H4 (cell line): ENCODE results near the gene RRP36. TPM values are rescaled to one million over a fixed set of nuclear protein-coding genes. Genes with fewer than 3 reads are reported as not detected.

Experiments used
- DNase-seq: peaks from one replicate; pipeline ENCODE4 v3.0.0-alpha.2; 2015; ENCODE audit warnings: low spot score
- total RNA-seq: library from RNA; depleted of rRNA; stranded (reverse); fragments of >200 nt; shearing (Covaris generic); gene quantifications from 2 replicates; pipeline ENCODE4 v1.2.3, GENCODE V29; 2014

RRP36 gene
- total RNA-seq, 1 experiment from 2014 or later = 204 TPM

- no peak for DNase-seq
Observed at GRCh38 chr6:43006251-43006650, 15.2 kb upstream of the RRP36 start.

DNA sequence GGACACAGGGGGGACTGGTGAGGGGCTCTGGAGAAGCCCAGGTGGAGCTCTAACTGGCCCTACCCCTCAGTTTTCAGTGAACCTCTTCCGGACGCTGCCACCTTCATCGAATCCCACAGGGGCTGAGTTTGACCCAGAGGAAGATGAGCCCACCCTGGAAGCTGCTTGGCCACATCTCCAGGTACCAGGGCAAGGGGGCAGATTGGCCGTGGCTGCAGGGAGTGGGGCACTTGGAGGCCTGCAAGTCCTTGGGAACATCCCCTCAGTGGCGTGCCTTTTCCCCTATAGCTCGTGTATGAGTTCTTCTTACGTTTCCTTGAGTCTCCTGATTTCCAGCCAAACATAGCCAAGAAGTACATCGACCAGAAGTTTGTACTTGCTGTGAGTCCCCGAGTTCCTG is 14.3 kb upstream of the RRP36 start:
- no peak for DNase-seq

DNA sequence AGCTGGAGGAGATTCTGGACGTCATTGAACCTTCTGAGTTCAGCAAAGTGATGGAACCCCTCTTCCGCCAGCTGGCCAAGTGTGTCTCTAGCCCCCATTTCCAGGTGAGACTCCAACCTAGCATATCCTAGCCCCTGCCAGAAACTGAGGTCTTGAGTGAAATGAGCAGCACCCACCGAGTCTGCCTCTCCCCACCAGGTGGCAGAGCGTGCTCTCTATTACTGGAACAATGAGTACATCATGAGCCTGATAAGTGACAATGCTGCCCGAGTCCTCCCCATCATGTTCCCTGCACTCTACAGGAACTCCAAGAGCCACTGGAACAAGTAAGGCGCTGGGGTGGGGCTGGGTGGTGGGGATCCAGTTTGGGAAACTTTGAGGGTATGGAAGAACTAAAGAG is 12.3 kb upstream of the RRP36 start:
- peak; percentile 48 for DNase-seq

DNA sequence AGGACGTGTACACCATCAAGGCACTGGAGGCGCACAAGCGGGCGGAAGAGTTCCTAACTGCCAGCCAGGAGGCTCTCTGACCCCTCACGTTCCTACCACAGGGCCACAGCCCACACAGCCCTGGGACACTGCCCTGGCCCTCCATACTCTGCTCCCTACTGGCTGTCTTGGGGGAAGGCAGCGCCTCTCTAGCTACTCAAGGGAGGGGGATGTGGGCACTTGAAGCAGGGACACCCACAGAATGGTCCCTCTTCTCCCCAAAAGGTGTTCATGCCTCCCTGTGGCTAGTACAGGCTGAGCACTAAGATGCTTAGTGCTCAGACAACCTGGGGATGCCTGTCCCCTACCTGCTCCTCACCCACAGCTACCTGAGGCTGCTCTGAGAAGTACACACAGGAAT is 10.2 kb upstream of the RRP36 start:
- DNase-seq = no peak

DNA sequence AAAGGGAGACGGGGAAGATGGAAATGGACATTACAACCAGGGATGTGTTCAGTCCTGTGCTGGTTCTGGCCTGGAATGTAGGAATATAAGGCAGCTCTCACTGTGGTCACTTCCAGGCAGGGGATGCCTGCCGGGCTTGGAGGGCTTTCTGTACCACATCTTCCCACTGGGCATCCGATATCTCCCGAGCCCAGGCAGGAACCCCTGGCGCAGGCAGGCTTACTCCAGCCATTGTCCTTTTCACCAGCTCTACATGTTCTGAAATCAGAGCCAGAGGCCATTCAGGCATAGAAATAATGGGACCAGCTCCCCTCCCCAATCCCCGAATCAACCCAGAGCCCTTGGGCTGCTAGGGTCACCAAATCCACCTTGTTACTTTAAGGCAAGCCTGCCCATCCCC is 9.1 kb upstream of the RRP36 start:
- DNase-seq = no peak

DNA sequence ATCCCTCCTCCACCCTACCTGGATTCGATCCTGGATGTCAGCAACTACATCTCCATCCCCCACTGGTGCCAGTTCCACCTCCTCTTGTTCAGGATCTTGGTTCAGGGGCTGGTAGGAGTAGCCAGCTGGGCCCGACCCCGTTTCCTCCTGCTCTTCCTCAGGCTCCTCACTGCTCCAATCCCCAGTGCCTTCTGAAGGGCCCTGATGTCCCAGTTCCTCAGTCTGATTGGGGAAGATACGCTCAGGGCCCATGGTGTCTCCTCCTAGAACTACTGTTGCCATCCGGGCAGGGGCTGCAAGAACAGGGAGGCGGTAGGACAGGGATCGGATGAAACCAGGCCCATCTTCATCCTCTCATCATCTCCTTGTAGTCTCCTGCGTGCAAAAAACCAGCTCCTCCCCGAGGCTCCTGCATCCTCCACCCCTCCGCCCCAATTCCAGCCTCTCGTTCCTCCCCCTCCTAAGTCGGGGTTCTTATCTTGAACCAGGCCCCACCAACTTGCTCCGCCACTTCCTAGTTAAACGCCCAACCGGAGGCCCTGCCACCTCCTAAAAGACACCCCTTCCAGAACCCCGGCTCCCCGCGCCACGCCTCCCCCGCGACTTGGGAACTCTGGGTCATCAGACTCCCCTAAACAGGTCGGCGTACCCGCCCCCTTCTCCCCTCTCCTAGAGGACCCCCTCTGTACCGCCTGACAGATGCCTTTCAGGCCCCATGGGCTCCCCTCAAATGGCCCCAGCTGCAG is 8.2 kb upstream of the RRP36 start:
- no peak for DNase-seq

GRCh38 chr6:43013843-43014433 is 7.5 kb upstream of the RRP36 start, which contains the start of the genes KLHDC3 and MEA1:
Gene KLHDC3 (plus strand): TSS chr6:43014249. CDS start chr6:43017193, 2,944 bp downstream.
Gene MEA1 (minus strand): TSS chr6:43013946. CDS start chr6:43013813, 133 bp downstream.
- DNase-seq = peak; percentile 100

GRCh38 chr6:43014434-43014909 is 7.0 kb upstream of the RRP36 start:
- no peak for DNase-seq

DNA sequence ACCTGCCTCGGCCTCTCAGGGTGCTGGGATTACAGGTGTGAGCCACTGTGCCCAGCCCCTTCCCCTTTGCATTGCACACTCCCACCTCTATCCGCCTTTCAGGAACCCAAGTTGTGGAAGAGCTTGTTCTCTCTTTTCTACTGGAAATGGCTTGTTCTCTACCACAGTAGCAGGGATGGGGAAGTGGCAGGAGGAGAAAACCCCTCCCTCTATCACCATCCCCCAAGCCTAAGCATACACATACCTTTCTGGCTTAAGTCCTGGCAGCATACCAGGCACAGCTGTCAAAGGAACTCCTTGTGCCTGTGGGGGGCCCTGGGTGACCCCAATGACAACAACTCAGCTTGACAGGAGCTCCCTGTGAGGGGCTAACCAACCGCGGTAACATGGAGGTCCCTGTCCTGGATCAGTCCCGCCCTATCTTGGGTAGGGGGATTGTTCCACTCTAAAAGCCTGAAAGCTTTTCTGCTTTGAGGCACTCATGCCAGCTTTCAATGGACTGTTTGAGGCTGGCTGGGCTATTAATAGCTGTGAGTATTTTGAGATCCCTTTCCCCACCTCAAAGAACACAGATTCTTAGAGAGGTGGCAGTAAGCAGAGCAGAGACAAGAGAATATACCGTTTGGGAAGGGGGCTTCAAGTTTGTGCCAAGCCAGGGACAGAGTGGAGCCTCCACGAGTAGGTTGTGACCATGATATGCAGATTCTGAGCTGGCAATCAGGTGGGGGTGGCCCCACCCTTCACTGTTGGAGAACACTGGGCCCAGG is 5.1 kb upstream of the RRP36 start:
- no peak for DNase-seq

DNA sequence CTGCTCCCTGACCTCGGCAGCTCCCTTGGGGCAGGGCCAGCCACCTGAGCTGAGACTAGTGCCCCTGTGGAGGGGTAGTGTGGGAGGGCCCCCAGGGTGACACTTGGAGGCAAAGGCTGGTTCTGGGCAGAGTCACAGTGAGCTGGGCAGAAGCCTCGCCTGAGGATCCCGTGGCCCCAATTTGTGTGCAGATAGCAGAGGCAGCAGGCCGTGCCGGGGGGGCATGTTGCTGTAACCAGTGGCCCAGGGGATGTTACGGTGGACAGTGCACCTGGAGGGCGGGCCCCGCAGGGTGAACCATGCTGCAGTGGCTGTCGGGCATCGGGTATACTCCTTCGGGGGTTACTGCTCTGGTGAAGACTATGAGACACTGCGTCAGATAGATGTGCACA is 4.5 kb upstream of the RRP36 start:
- no peak for DNase-seq

GRCh38 chr6:43019152-43019551 is 2.3 kb upstream of the RRP36 start:
- no peak for DNase-seq

GRCh38 chr6:43020052-43020705 is 1.2 kb upstream of the RRP36 start:
- no peak for DNase-seq

GRCh38 chr6:43020847-43021246 is 576 bp upstream of the RRP36 start:
- no peak for DNase-seq

DNA sequence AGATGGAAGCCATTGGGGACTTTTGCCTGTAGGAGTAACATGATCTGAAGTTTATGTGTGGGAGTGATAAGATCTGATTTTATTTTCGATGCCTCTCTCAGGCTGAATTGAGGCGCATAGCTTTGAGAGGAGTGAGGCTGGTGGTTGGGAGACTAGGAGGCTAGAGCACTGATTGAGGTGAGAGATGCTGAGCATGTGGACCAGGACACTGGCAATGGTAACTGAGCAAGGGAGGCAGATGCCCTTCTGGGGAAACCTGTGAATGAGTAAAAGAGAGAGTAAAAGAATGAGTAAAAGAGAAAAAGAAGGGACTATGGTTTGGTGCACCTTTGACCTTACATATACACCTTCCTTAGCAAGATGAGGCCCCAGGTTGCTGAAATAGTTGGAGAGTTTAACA is 3.0 kb downstream of the RRP36 start:
- no peak for DNase-seq

- DNase-seq = no peak
Observed at GRCh38 chr6:43026365-43026764, 4.9 kb downstream of the RRP36 start.

- no peak for DNase-seq
Observed at GRCh38 chr6:43029120-43029519, 7.7 kb downstream of the RRP36 start.

DNA sequence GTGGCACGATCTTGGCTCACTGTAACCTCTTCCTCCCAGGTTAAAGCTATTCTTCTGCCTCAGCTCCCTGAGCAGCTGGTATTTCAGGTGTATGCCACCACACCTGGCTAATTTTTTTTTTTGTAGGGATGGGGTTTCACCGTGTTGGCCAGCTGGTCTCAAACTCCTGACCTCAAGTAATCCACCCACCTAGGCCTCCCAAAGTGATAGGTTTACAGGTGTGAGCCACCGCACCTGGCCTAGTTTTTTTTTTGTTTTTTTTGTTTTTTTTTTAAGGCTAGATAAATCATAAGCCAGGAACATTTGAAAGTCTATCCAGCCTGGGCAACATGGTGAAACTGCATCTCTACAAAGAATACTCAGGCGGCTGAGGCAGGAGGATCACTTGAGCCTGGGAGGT is 10.9 kb downstream of the RRP36 start:
- no peak for DNase-seq

DNA sequence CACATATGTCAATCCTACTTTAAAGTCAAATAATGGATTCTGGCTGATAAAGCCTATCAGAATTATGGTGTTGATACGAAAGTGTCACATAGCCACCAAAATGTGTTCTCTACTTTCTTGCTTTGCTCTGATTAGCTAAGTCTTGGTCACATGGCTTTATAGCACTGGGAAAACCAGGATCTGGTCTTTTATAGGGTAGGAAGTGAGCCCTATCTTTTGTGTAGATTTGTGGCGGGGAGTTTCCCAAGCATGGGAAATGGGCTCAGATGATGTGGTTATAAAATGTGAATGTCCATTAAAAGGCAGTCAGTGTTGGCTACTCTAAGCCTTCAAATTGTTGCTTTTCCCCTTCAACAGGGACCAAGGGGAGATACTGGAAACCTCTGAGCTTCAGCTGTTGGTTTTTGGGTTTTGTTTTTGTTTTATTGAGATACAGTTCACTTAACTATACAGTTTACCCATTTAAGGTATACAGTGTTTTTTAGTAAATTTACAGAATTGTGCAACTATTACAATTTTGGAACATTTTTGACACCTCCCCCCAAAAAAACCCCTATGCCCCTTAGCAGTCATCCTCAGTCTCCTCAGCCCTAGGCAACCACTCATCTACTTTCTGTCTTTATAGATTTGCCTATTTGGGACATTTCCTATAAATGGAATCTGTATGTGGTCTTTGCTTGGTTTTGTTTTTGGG is 12.2 kb downstream of the RRP36 start:
- no peak for DNase-seq

DNA sequence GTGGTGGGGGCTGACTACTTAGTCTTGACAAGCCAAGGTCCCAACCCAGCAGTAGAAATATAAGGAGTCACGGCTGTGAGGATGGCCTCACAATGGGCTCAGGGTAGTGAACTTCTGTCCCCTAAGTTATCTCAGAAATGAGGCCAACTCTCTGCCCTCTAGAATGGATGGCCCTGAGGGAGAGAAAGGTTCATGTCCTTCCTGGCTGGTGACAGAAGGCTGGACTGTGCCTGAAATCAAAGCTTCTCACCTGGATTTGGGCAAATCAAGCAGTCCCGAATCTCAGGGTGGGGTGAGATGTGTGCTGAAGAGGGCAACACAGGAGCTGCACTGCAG is 12.7 kb downstream of the RRP36 start:
- no peak for DNase-seq

- DNase-seq = no peak
Observed at GRCh38 chr6:43035495-43036194, 14.2 kb downstream of the RRP36 start.

GRCh38 chr6:43036712-43037111 is 15.3 kb downstream of the RRP36 start:
- DNase-seq = no peak
